ENCODE measurements around the gene BAMBI. TPM values are rescaled to one million over a fixed set of nuclear protein-coding genes. Genes with fewer than 3 reads are reported as not detected.

The BAMBI gene
- total RNA-seq, 1 experiment from 2014 or later = 6.2 TPM

GRCh38 chr10:28644647-28645046 is 32.7 kb upstream of the BAMBI start:
- Histone ChIP-seq H3K27ac (ENCODE audit: low read depth, low read length) (no peak overlapping the region), H2AFZ (ENCODE audit: low read depth, low read length, poor library complexity, severe bottlenecking) (no peak overlapping the region), H3K4me2 (ENCODE audit: low read length) (no peak overlapping the region), H3K79me2 (ENCODE audit: insufficient read depth, low read length) (no peaks in the 10 kb centered on the region), H3K9me2 (ENCODE audit: insufficient read depth) (no peaks in the 10 kb centered on the region), H3K9ac (ENCODE audit: low read length) (no peak overlapping the region), H3K9me3 (ENCODE audit: control insufficient read depth in 1 of 2, insufficient read depth in 1 of 2, low read depth in 1 of 2, low read length in 2 of 2) (no peaks in the 10 kb centered on the region), H3K27me3 (ENCODE audit: insufficient read depth, low read length) (no peaks in the 10 kb centered on the region), H3K36me3 (ENCODE audit: control insufficient read depth in 1 of 2, insufficient read depth in 2 of 2, low read length in 2 of 2) (no peaks in the 10 kb centered on the region), H3K4me1 (ENCODE audit: control insufficient read depth in 1 of 2, insufficient read depth in 2 of 2, low read length in 2 of 2) (no peaks in the 10 kb centered on the region), H4K20me1 (ENCODE audit: insufficient read depth) (no peaks in the 10 kb centered on the region), H3K4me3 (replicated peaks in 1 of 2; ENCODE audit: low read depth in 1 of 2, low read length in 2 of 2) (no peak overlapping the region)
- RAD21 ChIA-PET (ENCODE audit: low non-redundant PET in 1 of 2, low total read pairs in 2 of 2, uncharacterized antibody in 2 of 2, unreplicated experiment in 2 of 2) = no interaction called here
- DNase-seq (ENCODE audit: low read depth, low spot score) (no peak), ATAC-seq (no peak)
- BruUV-seq (replicated peaks) = no TSS peak
- POLR2A ChIA-PET = no interaction called here
- CTCF ChIA-PET = no interaction called here
- intact Hi-C loops (cut with micrococcal nuclease) = no loop called here
- no peak for TF ChIP-seq ZNF274 (IDR thresholded peaks at IDR 0.05; ENCODE audit: low read depth, low read length)
- TF ChIP-seq, protein P1, sequence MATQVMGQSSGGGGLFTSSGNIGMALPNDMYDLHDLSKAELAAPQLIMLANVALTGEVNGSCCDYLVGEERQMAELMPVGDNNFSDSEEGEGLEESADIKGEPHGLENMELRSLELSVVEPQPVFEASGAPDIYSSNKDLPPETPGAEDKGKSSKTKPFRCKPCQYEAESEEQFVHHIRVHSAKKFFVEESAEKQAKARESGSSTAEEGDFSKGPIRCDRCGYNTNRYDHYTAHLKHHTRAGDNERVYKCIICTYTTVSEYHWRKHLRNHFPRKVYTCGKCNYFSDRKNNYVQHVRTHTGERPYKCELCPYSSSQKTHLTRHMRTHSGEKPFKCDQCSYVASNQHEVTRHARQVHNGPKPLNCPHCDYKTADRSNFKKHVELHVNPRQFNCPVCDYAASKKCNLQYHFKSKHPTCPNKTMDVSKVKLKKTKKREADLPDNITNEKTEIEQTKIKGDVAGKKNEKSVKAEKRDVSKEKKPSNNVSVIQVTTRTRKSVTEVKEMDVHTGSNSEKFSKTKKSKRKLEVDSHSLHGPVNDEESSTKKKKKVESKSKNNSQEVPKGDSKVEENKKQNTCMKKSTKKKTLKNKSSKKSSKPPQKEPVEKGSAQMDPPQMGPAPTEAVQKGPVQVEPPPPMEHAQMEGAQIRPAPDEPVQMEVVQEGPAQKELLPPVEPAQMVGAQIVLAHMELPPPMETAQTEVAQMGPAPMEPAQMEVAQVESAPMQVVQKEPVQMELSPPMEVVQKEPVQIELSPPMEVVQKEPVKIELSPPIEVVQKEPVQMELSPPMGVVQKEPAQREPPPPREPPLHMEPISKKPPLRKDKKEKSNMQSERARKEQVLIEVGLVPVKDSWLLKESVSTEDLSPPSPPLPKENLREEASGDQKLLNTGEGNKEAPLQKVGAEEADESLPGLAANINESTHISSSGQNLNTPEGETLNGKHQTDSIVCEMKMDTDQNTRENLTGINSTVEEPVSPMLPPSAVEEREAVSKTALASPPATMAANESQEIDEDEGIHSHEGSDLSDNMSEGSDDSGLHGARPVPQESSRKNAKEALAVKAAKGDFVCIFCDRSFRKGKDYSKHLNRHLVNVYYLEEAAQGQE (IDR thresholded peaks at IDR 0.05; ENCODE audit: low read depth) = no peak
- TF ChIP-seq CBX3 (IDR thresholded peaks at IDR 0.05; ENCODE audit: low read depth) = no peak
- TF ChIP-seq FOSL1 (IDR thresholded peaks at IDR 0.05; ENCODE audit: low read depth) = no peak
- TF ChIP-seq JUND (IDR thresholded peaks at IDR 0.05) = no peak
- TF ChIP-seq CEBPB (IDR thresholded peaks at IDR 0.05; ENCODE audit: low read depth) = no peak
- TF ChIP-seq, protein P2, sequence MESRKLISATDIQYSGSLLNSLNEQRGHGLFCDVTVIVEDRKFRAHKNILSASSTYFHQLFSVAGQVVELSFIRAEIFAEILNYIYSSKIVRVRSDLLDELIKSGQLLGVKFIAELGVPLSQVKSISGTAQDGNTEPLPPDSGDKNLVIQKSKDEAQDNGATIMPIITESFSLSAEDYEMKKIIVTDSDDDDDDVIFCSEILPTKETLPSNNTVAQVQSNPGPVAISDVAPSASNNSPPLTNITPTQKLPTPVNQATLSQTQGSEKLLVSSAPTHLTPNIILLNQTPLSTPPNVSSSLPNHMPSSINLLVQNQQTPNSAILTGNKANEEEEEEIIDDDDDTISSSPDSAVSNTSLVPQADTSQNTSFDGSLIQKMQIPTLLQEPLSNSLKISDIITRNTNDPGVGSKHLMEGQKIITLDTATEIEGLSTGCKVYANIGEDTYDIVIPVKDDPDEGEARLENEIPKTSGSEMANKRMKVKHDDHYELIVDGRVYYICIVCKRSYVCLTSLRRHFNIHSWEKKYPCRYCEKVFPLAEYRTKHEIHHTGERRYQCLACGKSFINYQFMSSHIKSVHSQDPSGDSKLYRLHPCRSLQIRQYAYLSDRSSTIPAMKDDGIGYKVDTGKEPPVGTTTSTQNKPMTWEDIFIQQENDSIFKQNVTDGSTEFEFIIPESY (IDR thresholded peaks at IDR 0.05; ENCODE audit: extremely low read depth, insufficient replicate concordance, low read length) = no peak
- TF ChIP-seq SIN3A (IDR thresholded peaks at IDR 0.05; ENCODE audit: low read depth) = no peak
- TF ChIP-seq ZFX (IDR thresholded peaks at IDR 0.05) = no peak
- TF ChIP-seq SRF (IDR thresholded peaks at IDR 0.05; ENCODE audit: low read depth) = no peak
